B cell (primary cell): ENCODE data around the gene RTCB.

Source experiments
- CTCF ChIP-seq: fragments of 200-600 bp; IDR thresholded peaks from one replicate; pipeline ENCODE4 v1.8.0; 2022; ENCODE audit warnings: antibody characterized with exemption, mild to moderate bottlenecking
- EZH2 ChIP-seq: IDR thresholded peaks from 2 replicates; pipeline ENCODE4 v1.6.1; 2012; ENCODE audit warnings: borderline replicate concordance, low read depth, mild to moderate bottlenecking, moderate library complexity, low read length; ENCODE audit not compliant: insufficient read depth, poor library complexity, severe bottlenecking

GRCh38 chr22:32421484-32421883 is 9.4 kb upstream of the RTCB start:
- TF ChIP-seq CTCF: no peak
- TF ChIP-seq EZH2: no peak
